ENCODE data around the gene RAI1.

GRCh38 chr17:17822616-17823015 is 141.4 kb downstream of the RAI1 start:
- TF ChIP-seq CTCF (IDR thresholded peaks at IDR 0.05) (no peak), POLR2A (IDR thresholded peaks at IDR 0.05) (no peak), EP300 (IDR thresholded peaks at IDR 0.05) (no peak), POLR2AphosphoS5 (IDR thresholded peaks at IDR 0.05) (no peak)

Measured in suprapubic skin (tissue), 4 donors.